Fibroblast of the conjunctiva (primary cell): Measurements from ENCODE around the gene GAD1.

Experiments
- DNase-seq: peaks from one replicate; pipeline ENCODE4 v3.0.0-alpha.2; 2010; ENCODE audit warnings: low read depth

Gene GAD1

GRCh38 chr2:170818036-170818751 is 1.5 kb downstream of the GAD1 start:
- no peak for DNase-seq

DNA sequence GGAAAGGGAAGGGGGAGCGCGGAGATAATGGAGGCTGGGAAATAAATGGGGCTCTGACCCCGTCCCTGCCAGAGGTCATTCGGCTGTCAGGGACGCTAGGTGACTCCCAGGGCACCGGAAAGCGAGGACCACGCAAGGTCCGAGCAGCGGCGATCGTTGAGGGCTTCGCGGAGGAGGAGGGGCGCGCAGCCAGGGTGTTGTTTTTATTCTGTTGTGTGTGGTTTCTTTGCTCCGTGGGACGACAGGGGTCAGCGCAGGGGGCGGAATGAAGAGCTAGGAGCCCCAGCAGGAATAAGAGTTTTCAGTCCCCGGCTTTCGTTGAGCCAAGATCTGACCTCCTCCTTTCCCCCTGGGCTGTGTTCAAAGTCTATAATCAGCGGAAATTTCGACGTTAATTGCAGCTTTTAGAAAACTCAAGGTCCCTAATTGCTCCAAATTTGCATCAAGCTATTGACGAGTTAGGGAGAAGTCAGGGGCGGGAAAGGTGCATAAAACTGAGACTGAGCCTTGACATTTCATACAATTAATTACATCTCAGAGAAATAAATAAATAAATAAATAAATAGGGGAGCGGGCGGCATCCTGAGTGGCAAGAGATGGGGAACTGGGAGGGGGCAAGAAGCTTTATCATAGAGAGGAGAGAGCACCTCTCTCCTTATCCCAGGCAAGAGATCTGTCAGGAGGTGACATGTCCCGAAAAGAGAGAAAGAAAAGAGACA is 2.2 kb downstream of the GAD1 start:
- DNase-seq: no peak

GRCh38 chr2:170819680-170820664 is 3.3 kb downstream of the GAD1 start:
- DNase-seq: no peak

GRCh38 chr2:170820757-170821530 is 4.3 kb downstream of the GAD1 start:
- no peak for DNase-seq

- DNase-seq: no peak
These were observed 5.0 kb downstream of the GAD1 start for GRCh38 chr2:170821531-170822289.

GRCh38 chr2:170822290-170823087 is 5.8 kb downstream of the GAD1 start:
- no peak for DNase-seq

GRCh38 chr2:170823088-170823897 is 6.6 kb downstream of the GAD1 start:
- no peak for DNase-seq

DNA sequence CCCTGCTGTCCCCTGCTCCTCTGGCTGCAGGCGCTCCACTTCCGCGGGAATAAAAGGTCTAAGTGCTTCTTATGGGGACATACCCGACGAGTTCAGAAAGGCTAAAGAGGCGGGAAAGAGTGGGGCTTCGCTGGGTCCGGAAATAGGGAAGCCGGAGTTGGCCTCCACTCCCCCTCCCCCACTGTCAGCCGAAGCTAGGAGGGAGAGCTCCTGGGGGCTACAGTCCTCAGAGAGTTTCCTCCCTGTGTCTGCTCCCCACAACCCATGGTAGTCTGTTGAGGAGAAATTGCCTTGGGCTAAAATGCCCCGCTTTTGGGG is 7.2 kb downstream of the GAD1 start:
- no peak for DNase-seq

GRCh38 chr2:170824526-170825015 is 7.9 kb downstream of the GAD1 start:
- DNase-seq: no peak

DNA sequence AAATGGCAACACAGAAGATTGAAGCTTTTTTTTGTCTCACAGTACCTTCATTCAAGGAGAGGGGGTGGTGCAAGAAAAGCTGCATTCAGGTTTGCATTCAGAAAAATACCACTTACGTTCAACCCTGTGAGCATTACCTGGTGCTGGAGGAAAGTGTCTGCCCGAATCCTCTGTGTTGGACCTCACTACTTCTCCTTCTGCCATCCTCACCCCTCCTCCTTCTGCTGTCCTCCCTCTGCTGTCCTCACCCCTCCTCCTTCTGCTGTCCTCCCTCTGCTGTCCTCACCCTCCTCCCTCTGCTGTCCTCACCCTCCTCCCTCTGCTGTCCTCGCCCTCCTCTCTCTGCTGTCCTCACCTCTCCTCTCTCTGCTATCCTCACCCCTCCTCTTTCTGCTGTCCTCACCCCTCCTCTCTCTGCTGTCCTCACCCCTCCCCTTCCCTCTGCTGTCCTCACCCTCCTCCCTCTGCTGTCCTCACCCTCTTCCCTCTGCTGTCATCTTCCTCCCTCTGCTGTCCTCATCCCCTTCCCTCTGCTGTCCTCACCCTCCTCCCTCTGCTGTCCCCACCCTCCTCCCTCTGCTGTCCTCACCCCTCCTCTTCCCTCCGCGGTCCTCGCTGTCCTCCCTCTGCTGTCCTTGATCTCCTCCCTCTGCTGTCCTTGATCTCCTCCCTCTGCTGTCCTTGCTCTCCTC is 11.3 kb downstream of the GAD1 start:
- no peak for DNase-seq

DNA sequence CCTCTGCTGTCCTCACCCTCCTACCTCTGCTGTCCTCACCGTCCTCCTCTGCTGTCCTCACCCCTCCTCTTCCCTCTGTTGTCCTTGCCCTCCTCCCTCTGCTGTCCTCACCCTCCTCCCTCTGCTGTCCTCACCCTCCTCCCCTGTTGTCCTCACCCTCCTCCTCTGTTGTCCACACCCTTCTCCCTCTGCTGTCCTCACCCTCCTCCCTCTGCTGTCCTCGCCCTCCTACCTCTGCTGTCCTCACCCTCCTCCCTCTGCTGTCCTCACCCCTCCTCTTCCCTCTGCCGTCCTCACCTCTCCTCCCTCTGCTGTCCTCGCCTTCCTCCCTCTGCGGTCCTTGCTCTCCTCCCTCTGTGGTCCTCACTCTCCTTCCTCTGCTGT is 11.8 kb downstream of the GAD1 start:
- no peak for DNase-seq

DNA sequence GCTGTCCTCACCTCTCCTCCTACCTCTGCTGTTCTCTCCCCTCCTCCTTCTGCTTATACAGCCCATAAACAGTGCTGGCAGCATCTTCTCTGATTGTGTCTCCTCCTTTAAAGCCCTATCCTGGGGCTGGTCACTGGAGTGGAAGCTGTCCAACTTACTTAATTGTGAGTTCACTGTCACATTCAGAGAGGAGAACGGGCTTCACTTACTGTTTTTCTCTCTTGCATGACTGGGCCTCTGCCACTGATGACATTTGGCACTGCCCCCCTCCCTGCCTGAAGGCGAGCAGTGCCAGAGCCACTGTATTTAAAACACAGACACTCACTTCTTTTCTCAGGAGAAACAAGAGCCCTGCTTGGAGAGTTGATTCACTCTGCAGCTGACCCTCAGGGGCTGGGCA is 12.3 kb downstream of the GAD1 start:
- DNase-seq: no peak

DNA sequence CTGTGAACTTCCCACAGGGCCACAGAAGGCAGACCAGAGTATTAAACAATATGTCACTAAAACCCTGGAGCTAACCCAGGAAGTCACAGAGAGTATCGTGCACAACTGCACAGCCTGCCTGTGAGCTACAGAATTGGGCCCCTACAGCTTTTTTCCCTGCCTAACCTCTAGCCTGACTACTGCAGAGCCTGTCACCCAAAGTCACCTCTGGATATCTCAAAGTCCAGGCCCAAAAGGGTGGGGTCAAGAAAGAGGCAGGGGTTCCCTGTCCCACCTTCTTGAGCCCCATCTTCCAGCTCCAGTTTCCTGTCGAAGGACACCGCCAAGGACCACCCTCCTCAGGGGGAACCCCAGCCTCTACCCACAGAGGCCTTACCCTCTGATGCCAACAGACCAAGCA is 13.5 kb downstream of the GAD1 start:
- DNase-seq: no peak

GRCh38 chr2:170831115-170831514 is 14.4 kb downstream of the GAD1 start:
- DNase-seq: no peak

GRCh38 chr2:170836027-170836426 is 19.3 kb downstream of the GAD1 start:
- no peak for DNase-seq

DNA sequence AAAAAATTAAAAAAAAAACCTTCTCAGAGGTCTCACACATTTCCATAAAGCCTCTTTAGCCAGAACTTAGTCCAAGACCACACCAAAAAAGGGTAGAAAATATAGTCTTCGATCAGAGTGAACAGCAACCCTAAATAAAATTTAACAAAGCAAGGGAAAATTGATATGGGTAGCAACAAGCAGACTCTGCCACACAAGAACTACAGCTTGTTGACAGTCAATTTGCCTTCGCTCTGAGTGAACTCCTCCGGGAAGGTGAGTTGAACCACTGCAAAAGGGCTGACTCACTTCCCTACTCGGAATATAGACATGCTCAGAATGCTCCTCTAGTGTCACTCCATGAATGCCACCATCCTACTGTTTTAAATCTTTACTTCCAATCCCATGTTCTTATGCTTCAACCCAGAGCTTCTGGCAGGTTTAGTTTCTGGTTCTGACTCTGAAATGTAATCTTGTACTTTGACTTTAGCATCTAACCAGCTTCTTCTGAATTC is 24.1 kb downstream of the GAD1 start:
- DNase-seq: no peak

- DNase-seq: no peak
These were observed 26.1 kb downstream of the GAD1 start for GRCh38 chr2:170842785-170843184.

DNA sequence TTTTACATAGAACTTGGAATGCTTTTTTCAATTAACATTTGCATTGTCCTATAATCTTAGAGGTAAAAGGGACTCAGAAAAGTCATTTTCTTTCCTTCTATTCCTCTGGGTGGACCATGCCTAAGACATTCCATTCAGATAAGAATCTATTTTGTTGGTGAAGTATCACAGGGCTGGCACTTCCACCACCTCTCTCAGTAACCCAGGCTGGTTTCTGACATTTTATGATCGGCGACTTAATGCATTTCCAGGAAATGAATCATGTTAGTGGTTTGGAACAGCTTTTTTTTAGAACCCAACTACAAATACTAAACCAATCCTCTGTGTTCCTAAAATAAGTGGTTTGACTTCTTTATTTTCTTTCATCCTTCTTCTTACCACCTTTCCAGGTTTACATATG is 27.0 kb downstream of the GAD1 start:
- no peak for DNase-seq

GRCh38 chr2:170845343-170845742 is 28.7 kb downstream of the GAD1 start:
- no peak for DNase-seq
